NCI-H82 (cell line): Measurements from ENCODE around the gene MLLT3.

Source experiments
- DNase-seq: peaks from one replicate; lab custom pipeline; 2025; lab: John Stamatoyannopoulos, UW

The MLLT3 gene

GRCh38 chr9:20340511-20340861, 281.8 kb downstream of the MLLT3 start:
- DNase-seq: no peak

- no peak for DNase-seq
Measured at GRCh38 chr9:20335668-20336332, 286.5 kb downstream of the MLLT3 start.

- DNase-seq: peak; percentile 70
Measured at GRCh38 chr9:20333991-20334390, 288.3 kb downstream of the MLLT3 start.

- DNase-seq: no peak
Measured at GRCh38 chr9:20331095-20331685, 291.1 kb downstream of the MLLT3 start.

GRCh38 chr9:20330688-20331087, 291.6 kb downstream of the MLLT3 start:
- no peak for DNase-seq

DNA sequence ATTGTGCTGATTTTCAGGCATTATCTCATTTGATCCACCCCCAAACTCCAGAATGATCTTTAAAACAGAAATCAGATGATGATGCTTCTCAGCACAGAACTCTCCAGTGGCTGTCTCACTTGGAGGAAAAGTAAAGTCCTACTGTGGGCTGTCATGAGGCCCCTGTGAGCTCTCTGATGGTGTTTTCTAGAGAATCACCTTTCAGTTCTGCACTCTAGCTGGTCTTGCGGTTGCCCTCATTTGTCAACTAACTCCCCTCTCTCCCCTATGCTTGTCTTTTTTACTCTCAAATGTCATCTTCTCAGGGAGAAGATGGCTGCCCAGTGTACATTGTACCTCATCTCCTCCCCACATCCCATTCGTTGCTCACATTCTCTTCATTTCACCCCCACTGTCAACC, 295.8 kb downstream of the MLLT3 start:
- no peak for DNase-seq

DNA sequence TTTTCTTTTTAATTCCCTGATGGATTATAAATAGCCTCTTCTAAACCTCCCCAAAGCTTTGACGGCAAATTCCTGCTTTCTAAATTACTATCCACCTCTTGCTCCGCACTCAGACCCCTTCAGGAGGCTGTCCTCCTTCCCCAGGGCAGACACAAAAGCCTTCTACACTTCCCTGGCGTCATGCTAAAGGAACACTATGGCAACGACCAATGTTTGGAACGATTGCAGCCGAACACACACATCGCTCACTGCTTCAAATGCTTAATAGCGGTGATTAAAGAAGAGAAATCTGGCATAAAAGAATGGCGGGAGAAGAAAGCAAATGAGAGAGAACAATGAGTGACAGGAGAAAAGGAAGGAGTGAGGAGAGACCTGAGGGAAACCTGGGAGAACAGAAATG, 297.3 kb downstream of the MLLT3 start:
- no peak for DNase-seq

GRCh38 chr9:20322212-20322611, 300.1 kb downstream of the MLLT3 start:
- DNase-seq: no peak

GRCh38 chr9:20321423-20322082, 300.7 kb downstream of the MLLT3 start:
- DNase-seq: peak; percentile 2

DNA sequence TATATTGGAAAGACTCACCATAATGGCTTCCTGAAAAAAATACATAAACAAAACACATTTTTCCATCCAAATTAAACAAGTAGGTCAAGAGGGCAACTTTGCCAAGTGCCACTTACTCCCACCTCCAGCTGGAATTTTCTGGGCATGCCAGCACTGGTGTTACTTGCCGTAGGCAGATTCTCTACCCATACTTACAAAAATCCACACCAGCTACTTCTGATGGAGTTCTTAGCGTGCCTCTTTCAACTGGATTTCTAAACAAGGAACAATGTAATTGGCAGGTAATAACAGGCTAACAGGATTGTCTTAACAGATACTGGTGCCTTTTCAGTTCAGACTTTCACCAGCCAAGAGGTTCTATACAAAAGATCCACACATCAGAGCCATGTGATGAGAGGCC, 301.4 kb downstream of the MLLT3 start:
- peak; percentile 16 for DNase-seq

- peak; percentile 10 for DNase-seq
Measured at GRCh38 chr9:20319641-20320337, 302.5 kb downstream of the MLLT3 start.

DNA sequence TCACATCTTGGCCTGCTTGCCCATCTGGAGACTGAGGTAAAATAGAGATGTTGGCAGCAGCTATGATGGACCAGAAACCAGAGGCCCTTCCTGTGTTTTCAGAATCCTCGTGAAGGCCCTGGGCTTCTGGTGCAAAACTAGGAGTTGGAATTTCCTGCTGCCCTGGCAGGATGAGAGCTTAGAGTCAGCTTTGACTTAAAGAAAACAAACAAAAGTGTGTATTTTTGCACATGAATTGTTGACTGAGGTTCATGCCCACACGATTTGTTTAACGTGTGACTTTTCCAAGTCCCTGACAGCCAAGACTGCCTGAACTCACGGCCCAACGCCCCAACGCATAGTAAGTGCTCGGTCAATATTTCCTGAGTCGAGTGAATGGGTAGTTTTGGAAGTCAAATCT, 303.1 kb downstream of the MLLT3 start:
- DNase-seq: no peak

DNA sequence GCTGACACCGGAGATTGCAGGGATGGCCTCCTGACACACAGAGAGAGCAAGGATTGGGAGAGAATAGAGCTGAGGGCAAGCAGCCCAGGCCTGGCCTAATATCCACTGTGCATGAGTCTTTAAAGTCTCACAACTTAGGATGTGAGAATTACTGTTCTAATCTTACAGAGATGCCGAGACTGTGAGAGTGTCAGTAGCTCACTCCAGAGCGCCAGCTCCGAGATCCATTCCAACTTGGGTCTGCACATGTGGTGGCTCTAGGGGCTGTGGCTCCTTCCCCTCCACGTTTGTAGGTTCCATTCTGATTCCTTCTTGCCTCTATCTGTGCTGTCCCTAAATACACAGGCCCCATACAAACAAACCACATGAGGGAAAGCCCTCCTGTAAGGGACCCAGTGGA, 304.6 kb downstream of the MLLT3 start:
- no peak for DNase-seq

DNA sequence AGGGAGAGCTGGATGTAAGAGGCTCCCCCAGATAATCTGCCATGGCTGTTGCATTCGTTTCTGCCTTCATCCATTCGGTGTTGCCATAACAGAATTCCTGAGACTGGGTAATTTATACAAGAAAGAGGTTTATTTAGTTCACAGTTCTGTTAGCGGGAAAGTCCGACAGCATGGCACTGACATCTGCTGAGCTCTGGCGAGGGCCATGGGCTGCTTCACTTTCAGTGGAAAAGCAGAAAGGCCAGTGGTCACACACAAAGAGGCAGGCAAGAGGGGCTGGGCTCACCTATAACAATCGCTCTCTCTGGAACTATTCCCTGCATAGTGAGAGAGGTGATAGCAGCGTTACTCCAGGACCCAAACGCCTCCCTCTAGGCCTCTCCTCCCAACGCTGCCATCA, 305.9 kb downstream of the MLLT3 start:
- no peak for DNase-seq

DNA sequence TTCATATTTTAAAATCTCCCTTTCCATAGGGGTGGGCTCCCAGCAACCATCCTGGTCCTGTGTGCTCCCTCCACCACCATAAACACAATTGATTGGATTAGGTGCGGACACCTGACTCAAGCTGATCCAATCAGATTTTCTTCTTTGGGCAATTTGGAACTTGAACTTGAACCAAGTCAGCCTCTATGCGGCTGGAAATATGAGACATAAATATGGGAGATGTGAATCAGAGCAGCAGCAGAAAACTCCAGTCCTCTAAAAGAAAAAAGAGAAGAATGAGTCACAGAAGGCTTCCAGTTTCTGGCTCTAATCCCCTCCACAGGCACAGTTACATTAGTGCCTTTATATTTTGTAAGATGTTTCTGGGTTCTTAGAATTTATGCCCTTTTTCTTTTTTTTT, 306.6 kb downstream of the MLLT3 start:
- DNase-seq: peak; percentile 5

- DNase-seq: no peak
Measured at GRCh38 chr9:20314981-20315380, 307.3 kb downstream of the MLLT3 start.

DNA sequence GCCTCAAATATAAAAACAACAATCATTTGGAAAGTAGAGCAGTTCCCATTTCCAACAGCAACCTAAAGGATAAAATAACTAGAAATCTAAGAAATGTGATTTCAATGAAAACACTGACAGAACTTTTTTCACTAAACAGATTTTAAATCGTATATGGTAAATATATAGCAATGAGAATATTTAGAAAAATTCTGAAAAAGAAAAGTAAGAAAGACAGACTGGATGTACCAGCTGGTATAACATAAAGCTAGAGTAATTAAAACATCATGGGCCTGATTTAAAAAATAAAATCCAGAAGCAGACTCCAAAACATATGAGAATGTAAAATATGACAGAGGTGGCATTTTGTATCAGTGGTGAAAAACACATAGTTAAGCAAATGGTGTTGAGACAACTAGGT, 308.9 kb downstream of the MLLT3 start:
- no peak for DNase-seq

GRCh38 chr9:20312732-20313131, 309.6 kb downstream of the MLLT3 start:
- DNase-seq: no peak

DNA sequence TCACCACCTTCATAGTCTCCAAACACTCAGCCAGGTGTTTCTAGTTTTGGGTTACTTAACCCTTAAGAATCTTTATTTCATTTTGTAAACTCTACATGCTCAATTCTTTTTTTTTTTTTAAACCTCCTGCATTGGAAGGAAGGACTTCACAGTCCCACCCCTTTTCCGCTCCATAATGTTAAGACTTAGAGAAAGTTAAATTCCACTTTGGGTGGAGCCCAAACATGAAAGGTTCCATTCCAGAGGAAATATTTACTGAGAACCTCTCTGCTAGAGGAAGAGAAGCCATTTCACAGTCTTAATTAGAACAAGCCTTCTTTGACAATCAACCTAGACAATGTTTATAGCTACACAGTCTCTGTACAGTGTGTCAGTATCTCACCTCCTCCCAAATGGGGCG, 312.3 kb downstream of the MLLT3 start:
- DNase-seq: no peak

GRCh38 chr9:20309124-20309523, 313.2 kb downstream of the MLLT3 start:
- DNase-seq: no peak

DNA sequence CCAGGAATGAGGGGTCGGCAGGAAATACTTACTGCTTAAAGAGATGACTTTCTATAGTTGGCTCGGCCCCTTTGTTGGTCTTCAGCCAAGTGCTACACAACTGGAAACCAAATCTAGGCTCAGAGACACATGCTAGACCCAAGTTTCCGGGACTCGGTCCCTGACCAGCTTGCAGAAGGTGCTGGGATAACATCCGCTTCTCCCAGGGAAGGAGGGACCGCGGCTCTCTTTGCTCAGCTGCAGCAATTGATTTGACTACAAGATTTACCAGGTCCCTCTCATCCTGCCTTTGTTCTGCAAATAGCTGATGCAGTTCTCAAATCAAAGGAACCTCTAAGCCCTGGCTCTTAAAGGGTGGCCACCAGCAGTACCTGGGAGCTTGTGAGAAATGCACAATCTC, 314.7 kb downstream of the MLLT3 start:
- DNase-seq: no peak

- no peak for DNase-seq
Measured at GRCh38 chr9:20305452-20305851, 316.8 kb downstream of the MLLT3 start.

DNA sequence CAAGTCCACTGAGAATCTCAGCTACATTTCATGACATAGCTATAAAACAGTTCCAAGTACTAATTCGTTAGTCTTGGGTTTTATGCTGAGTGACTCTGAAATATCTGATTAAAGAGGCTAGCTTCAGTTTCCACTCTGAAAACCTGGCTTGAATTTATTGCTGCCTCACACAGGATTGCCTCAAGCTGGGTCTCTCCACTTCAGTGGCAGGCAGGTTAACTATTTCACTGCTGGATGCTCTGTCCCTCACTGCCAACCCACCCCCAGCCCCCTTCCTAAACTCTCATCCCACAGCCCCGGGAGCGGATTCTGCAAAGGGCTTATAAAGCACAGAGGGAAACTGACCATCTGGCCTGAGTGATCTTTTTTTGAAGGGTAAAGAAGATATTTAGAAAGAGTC, 318.3 kb downstream of the MLLT3 start:
- peak; percentile 54 for DNase-seq
